ENCODE data around the gene PRR27.

PRR27 gene

DNA sequence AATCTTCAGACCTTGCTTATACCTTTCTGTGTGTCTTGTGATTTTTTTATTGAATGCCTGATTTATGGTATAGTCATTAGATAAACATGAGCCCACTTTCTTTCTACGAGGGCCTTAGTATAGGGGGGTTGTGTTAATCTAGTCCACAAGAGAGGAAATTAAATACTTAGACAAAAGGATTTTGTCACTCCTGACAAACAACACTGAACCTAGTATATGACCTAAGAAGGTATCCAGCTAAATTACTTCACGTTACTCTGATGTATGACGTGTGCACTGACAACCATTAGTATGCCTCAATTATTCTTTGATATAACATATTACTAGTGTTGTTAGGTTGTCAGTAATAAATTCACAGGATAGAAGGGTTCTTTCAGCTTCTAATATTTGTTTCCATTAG is 2.8 kb upstream of the PRR27 start:
- H3K4me3 ChIP-seq (ENCODE audit: control insufficient read depth, low read depth, low read length), result no peak overlapping the region
- TF ChIP-seq, protein P1, sequence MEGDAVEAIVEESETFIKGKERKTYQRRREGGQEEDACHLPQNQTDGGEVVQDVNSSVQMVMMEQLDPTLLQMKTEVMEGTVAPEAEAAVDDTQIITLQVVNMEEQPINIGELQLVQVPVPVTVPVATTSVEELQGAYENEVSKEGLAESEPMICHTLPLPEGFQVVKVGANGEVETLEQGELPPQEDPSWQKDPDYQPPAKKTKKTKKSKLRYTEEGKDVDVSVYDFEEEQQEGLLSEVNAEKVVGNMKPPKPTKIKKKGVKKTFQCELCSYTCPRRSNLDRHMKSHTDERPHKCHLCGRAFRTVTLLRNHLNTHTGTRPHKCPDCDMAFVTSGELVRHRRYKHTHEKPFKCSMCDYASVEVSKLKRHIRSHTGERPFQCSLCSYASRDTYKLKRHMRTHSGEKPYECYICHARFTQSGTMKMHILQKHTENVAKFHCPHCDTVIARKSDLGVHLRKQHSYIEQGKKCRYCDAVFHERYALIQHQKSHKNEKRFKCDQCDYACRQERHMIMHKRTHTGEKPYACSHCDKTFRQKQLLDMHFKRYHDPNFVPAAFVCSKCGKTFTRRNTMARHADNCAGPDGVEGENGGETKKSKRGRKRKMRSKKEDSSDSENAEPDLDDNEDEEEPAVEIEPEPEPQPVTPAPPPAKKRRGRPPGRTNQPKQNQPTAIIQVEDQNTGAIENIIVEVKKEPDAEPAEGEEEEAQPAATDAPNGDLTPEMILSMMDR (conservative IDR thresholded peaks at IDR 0.05; ENCODE audit: control insufficient read depth, insufficient read depth, low read depth, low read length), result no peak
- no peak for DNase-seq (ENCODE audit: low read depth)

DNA sequence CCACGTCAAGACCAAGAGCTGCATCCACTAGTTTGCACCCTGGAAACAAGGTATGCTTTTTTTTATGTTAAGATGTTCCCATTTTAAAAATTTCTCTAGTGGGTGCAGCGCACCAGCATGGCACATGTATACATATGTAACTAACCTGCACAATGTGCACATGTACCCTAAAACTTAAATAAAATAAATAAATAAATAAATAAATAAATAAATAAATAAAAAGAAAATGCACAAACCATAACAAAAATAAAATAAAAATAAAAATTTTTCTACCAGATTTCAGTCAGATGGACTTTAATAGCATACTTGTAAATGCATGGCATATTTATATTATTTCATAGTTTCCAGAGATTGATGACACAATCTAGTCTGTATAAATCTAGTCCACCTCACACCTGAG is 1.9 kb upstream of the PRR27 start:
- no peak overlapping the region for H3K4me3 ChIP-seq (ENCODE audit: control insufficient read depth, low read depth, low read length)
- DNase-seq (ENCODE audit: low read depth), result no peak
- TF ChIP-seq, protein P1 (conservative IDR thresholded peaks at IDR 0.05; ENCODE audit: control insufficient read depth, insufficient read depth, low read depth, low read length), result no peak

DNA sequence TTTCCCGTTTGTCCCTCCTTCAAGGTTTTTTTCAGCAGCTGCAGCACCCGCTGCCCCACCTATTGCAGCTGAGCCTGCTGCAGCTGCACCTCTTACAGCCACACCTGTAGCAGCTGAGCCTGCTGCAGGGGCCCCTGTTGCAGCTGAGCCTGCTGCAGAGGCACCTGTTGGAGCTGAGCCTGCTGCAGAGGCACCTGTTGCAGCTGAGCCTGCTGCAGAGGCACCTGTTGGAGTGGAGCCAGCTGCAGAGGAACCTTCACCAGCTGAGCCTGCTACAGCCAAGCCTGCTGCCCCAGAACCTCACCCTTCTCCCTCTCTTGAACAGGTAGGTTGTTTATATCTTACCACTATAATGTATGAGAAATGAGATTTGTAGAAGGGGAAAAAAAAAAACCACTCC is 4.5 kb downstream of the PRR27 start:
- DNase-seq (ENCODE audit: low read depth), result no peak

DNA sequence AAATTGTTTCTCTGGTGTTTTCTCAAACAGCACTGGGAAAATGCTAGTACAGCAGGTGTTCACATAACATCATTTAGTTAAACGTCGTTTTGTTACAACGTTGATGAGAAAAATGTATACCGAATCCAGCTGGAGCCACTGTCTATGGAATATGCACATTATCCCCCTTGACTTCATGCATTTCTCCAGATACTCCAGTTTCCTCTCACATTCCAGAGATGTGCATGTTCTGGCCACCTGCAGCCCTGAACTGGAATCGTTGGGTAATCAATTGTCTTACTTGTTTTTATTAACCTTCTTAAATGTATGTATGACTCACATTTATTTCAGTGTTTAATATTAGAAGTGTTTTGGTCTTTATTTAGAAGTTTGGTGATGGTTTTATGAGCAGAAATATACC is 23.1 kb downstream of the PRR27 start:
- no peak for DNase-seq (ENCODE audit: low read depth)
- TF ChIP-seq, protein P1 (conservative IDR thresholded peaks at IDR 0.05; ENCODE audit: control insufficient read depth, insufficient read depth, low read depth, low read length), result no peak
- no peak overlapping the region for H3K4me3 ChIP-seq (ENCODE audit: control insufficient read depth, low read depth, low read length)

More for the DNA sequence above, 4.5 kb downstream of the PRR27 start:
- H3K4me3 ChIP-seq (ENCODE audit: control insufficient read depth, low read depth, low read length), result no peak overlapping the region
- TF ChIP-seq, protein P1 (conservative IDR thresholded peaks at IDR 0.05; ENCODE audit: control insufficient read depth, insufficient read depth, low read depth, low read length), result no peak

DNA sequence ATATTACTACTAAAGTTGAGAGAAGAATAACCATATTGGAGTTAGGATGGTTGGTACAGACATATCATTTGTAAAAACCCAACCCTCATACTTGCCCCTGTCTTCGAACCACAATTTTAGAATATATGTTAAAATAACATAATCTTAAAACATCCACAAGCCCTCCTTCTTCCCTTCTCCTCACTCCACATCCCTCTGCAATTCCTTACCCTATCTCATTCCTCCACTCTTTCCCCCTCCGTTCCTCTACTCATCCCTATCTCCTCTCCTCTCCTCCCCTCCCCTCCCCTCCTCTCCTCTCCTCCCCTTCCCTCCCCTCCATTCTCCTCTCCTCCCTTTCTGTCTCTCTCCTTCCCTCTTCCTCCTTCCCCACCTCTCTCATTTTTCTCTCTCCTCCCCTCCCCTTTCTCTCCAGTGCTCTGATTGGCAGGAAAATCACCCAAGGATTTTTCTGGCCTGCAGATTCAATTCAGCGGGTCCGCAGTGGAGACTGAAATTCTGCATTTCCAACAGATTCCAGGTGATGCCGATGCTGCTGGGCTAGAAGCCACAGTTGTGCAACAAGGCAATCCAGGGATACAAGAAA is 24.1 kb downstream of the PRR27 start:
- no peak for DNase-seq (ENCODE audit: low read depth)
- TF ChIP-seq, protein P1 (conservative IDR thresholded peaks at IDR 0.05; ENCODE audit: control insufficient read depth, insufficient read depth, low read depth, low read length), result no peak
- H3K4me3 ChIP-seq (ENCODE audit: control insufficient read depth, low read depth, low read length), result no peak overlapping the region

DNA sequence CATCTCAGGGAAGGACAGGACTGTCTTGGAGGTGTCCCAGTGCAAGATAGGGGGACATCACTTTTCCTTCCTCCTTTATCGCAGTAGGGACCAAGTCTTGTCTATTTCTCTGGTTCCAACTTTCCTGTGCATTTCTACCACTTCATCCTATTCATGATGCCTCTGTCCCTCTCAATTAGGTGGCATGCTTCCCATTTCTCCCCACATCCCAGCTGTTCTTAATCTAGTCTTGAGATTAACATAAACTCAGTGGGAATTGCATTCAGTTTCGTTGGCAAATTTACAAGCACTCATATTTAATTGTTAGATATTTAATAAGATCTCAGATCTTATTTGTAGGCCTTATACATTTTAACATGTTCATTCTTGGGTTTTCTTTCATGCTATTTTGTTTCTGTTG is 25.8 kb downstream of the PRR27 start:
- TF ChIP-seq, protein P1 (conservative IDR thresholded peaks at IDR 0.05; ENCODE audit: control insufficient read depth, insufficient read depth, low read depth, low read length), result no peak
- DNase-seq (ENCODE audit: low read depth), result no peak
- no peak overlapping the region for H3K4me3 ChIP-seq (ENCODE audit: control insufficient read depth, low read depth, low read length)

DNA sequence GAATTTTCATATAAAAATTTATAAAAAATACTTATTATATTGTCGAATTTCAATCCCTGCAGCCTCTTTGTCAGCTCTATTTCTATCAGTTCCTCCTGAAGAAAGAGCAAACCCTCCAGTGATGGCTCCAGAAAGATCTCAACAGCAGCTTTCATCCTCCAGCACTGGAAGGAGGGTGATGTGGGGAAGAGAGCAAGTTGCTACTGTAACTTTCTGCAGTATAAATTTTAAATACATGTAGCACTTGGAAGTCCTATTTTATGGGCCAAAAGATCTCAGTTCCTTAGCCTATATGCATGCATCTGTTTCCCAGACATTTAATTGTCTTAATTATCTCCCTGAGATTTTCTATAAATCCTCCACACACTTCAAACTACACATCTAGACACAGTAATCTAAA is 27.8 kb downstream of the PRR27 start:
- TF ChIP-seq, protein P1 (conservative IDR thresholded peaks at IDR 0.05; ENCODE audit: control insufficient read depth, insufficient read depth, low read depth, low read length), result no peak
- H3K4me3 ChIP-seq (ENCODE audit: control insufficient read depth, low read depth, low read length), result no peak overlapping the region
- no peak for DNase-seq (ENCODE audit: low read depth)
